PFSK-1 (cell line): ENCODE measurements around the gene MEGF11.

Source experiments
- FOXP2 ChIP-seq: optimal IDR thresholded peaks from 2 replicates; pipeline ENCODE3; 2011; ENCODE audit warnings: borderline replicate concordance, control low read depth, inconsistent platforms; ENCODE audit not compliant: insufficient read depth; ENCODE audit errors: extremely low read length, extremely low read depth
- POLR2AphosphoS5 ChIP-seq: IDR thresholded peaks from 2 replicates; pipeline ENCODE4 v1.6.1; 2012; ENCODE audit warnings: low read depth, mild to moderate bottlenecking, control low read depth, low read length, moderate library complexity
- SIN3A ChIP-seq: IDR thresholded peaks from 2 replicates; pipeline ENCODE4 v1.6.1; 2012; ENCODE audit warnings: mild to moderate bottlenecking, low read length, moderate library complexity, borderline replicate concordance; ENCODE audit not compliant: insufficient read depth
- TAF1 ChIP-seq: IDR thresholded peaks from 2 replicates; pipeline ENCODE4 v1.6.1; 2012; ENCODE audit warnings: low read length, control low read depth, borderline replicate concordance; ENCODE audit not compliant: insufficient read depth
- TF ChIP-seq, protein P1 (sequence below), 2 experiments: IDR thresholded peaks; 2 replicates each; pipeline versions ENCODE4 v1.6.1 to v1.8.0; 2011 to 2012; ENCODE audit warnings: low read depth in 2 of 2, low read length in 2 of 2, control low read depth in 1 of 2, inconsistent platforms in 1 of 2, mild to moderate bottlenecking in 1 of 2, moderate library complexity in 1 of 2; ENCODE audit not compliant: insufficient read depth in 1 of 2

The MEGF11 gene

DNA sequence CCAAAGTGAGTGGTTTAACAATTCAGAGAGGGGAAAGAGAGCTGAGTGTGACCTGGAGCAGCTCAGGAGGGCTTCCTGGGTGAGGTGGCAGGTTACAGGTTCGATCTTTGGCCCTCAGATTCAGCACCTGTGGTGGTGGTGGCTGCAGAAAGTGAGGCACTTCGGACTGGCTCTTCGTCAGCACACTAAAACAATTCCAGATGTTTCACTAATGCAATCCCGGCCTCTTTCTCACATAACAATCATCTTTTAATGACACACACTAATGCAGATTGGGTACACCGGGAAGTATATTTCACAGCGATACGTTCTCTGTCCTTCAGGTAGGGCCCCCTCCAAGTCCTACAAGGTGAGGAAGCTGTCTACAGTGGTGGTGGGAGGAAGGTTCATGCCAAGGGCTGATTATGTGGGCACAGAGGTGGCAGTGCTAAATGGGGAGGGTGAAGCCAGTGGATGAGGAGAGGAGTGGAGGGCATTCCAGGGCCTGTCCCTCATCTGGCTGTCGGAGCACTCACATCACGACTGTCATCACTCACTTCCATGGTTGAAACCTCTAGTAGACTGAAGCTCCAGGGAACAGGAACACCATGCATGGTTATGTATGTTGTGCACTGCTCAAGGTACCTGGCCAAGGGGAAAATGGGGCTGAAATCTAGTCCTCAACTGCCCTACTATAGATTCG lies 213.2 kb downstream of the MEGF11 start:
- TF ChIP-seq POLR2AphosphoS5 = no peak

DNA sequence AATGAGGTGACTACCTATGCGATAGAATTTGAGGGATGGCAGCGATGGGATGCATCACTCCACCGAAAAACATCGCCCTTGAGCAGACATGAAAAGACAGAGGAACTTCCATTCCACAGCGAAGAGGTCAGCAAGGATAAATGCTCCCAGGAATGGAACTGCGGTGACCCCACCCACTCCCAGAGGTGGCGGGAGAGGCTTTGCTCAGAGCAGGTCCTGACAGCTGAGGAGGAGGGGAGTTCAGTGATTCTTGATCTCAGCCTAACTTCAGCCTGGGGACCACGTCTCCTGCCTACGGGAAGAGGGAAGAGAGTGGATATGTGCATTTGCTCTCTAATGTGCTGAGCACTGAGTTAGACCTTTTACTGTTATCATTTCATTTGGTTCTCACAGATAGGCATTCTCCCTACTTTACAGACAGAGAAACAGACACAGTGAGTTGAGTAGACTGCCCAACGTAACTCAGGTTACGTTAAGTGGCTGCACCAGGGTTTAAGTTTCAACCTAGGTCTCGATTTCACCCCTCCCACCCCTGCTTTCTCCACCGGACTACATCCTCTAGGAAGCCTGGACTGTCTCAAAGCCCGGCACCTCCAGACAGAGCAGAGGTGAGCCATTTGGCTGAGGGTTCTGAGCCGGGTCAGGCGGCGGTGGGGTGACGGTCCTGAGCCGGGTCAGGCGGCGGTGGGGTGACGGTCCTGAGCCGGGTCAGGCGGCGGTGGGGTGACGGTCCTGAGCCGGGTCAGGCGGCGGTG lies 214.3 kb downstream of the MEGF11 start:
- TF ChIP-seq TAF1 (no peak), SIN3A (no peak), FOXP2 (no peak), POLR2AphosphoS5 (no peak)
- TF ChIP-seq, protein P1, sequence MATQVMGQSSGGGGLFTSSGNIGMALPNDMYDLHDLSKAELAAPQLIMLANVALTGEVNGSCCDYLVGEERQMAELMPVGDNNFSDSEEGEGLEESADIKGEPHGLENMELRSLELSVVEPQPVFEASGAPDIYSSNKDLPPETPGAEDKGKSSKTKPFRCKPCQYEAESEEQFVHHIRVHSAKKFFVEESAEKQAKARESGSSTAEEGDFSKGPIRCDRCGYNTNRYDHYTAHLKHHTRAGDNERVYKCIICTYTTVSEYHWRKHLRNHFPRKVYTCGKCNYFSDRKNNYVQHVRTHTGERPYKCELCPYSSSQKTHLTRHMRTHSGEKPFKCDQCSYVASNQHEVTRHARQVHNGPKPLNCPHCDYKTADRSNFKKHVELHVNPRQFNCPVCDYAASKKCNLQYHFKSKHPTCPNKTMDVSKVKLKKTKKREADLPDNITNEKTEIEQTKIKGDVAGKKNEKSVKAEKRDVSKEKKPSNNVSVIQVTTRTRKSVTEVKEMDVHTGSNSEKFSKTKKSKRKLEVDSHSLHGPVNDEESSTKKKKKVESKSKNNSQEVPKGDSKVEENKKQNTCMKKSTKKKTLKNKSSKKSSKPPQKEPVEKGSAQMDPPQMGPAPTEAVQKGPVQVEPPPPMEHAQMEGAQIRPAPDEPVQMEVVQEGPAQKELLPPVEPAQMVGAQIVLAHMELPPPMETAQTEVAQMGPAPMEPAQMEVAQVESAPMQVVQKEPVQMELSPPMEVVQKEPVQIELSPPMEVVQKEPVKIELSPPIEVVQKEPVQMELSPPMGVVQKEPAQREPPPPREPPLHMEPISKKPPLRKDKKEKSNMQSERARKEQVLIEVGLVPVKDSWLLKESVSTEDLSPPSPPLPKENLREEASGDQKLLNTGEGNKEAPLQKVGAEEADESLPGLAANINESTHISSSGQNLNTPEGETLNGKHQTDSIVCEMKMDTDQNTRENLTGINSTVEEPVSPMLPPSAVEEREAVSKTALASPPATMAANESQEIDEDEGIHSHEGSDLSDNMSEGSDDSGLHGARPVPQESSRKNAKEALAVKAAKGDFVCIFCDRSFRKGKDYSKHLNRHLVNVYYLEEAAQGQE (IDR thresholded peaks at IDR 0.05; ENCODE audit: insufficient read depth in 1 of 2, low read depth in 2 of 2, low read length in 2 of 2) = no peak

DNA sequence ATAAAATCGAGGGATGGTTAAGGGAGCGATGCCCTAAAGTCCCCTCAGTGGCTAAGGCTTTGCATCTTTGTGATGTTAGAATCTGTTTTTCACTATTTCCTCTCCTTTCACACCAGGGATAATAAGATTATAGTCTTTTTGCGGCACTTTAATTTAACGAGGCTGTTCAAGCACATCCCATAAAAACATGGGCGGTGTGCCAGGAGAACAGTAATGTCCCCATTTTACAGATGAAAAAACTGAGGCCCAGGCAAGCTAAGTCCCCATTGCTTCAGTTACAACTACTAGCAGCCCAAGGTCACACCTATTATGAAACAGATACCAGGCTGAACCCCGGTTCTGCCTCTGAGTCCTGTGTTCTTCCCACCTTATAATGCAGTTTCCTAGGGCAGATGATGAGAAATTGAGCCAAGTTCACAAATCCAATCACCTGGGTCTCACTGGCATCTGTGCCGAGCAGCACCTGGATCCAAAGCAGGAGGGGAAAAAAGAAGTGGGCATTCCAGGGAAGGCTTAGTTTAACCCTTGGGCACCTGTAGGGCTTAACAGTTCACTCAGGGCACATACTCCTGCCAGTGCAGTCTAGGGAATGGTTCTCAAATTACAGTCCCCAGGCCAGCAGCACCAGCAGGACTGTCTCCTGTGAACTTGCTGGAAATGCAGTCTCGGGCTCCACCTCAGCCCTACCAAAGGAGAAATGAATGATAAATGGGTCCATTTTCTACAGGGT lies 215.0 kb downstream of the MEGF11 start:
- TF ChIP-seq SIN3A (no peak), TAF1 (no peak), FOXP2 (no peak), POLR2AphosphoS5 (no peak)
- TF ChIP-seq, protein P1 (IDR thresholded peaks at IDR 0.05; ENCODE audit: insufficient read depth in 1 of 2, low read depth in 2 of 2, low read length in 2 of 2) = no peak

DNA sequence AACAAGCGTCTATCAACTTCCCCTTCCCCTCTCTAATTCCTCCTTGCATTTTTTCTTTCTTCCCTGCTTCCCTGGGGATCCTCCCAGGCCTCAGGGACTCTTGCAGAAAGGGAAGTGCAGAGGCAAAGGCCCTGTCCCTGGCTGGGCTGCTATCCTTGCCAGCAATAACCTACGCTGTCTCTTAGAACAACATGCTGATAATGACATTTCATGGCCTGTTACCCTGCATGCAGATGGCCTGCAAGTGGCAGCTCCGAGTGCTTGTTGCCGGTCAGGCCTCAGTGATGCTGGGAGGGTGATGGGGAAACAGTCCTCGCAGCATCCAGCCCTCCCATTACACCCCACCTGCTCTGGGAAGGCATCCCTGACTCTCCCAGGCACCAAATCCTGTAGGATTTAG lies 216.7 kb downstream of the MEGF11 start:
- TF ChIP-seq, protein P1 (IDR thresholded peaks at IDR 0.05; ENCODE audit: insufficient read depth in 1 of 2, low read depth in 2 of 2, low read length in 2 of 2) = no peak
- no peak for TF ChIP-seq FOXP2
- no peak for TF ChIP-seq TAF1
- TF ChIP-seq SIN3A = no peak
- no peak for TF ChIP-seq POLR2AphosphoS5

DNA sequence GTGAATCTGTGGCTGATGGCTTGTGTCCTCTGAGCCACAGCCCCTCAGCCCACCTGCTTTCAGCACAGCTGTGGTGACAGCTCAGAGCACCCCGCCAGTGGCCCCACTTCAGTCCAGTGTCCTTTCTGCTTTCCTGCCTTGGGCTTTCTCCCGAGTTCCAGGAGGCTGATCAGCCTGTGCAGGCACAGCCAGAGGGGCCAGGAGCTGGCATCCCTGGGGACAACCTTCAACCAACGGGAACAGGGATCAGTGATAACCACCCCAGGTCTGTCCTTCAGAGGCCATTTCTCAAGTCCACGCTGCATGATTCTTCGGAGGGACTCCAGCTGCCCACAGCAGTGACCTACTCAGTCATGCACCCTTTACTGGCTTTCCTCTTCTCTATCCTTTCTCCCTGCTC lies 217.6 kb downstream of the MEGF11 start:
- TF ChIP-seq, protein P1 (IDR thresholded peaks at IDR 0.05; ENCODE audit: insufficient read depth in 1 of 2, low read depth in 2 of 2, low read length in 2 of 2) = no peak
- TF ChIP-seq POLR2AphosphoS5 = no peak
- TF ChIP-seq TAF1 = no peak
- no peak for TF ChIP-seq FOXP2
